GM21390 (cell line): ENCODE results near the gene CITED1.

Experiments used
- ATAC-seq: cut with Tn5 transposase; IDR thresholded peaks from one replicate; pipeline ENCODE4 v1.9.1; 2021; ENCODE audit not compliant: unreplicated experiment

CITED1 gene

GRCh38 chrX:72271091-72271788, 34.5 kb downstream of the CITED1 start:
- no peak for ATAC-seq

- no peak for ATAC-seq
These were observed 35.3 kb downstream of the CITED1 start for GRCh38 chrX:72270316-72270866.

- ATAC-seq = no peak
These were observed 36.0 kb downstream of the CITED1 start for GRCh38 chrX:72269671-72270251.

- no peak for ATAC-seq
These were observed 36.9 kb downstream of the CITED1 start for GRCh38 chrX:72268597-72269365.

DNA sequence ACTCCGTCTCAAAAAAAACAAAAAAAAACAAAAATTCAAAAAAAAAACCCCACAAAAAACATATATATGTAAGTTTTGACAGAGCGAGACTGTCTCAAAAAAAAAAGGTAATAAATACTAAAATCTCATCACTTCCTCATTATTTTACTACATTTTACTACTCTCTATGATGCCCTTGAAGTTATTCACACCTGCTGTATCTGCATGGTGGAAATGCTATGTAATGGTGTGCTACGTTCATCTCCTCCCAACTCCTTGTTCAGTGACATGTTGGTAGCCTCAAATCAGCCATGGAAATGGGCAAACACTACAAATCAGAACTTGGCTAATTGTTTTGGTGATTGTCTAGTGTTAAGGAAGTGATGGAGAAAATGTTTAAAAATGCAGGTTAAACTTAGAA, 40.5 kb downstream of the CITED1 start:
- no peak for ATAC-seq

- no peak for ATAC-seq
These were observed 43.6 kb downstream of the CITED1 start for GRCh38 chrX:72262077-72262476.

DNA sequence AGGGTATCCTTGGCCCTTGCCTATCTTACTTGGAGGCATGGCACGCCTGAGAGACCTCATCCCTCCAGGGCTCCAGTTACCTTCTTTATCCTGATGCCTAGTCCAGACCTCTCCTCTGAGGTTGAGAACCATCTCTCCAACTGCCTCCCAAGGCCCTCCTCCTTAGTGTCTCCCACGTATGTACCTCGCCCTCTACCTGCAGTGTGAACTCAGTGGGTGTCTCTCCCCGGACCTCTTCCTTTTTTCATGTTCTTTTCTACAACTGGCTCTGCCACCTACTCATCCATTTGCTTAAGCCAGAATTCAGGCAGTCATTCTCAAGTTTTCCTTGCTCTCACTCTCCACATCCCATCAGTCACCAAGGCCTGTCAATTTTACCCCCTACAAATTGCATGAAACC, 45.3 kb downstream of the CITED1 start:
- no peak for ATAC-seq

GRCh38 chrX:72258174-72258573, 47.5 kb downstream of the CITED1 start:
- ATAC-seq = no peak

DNA sequence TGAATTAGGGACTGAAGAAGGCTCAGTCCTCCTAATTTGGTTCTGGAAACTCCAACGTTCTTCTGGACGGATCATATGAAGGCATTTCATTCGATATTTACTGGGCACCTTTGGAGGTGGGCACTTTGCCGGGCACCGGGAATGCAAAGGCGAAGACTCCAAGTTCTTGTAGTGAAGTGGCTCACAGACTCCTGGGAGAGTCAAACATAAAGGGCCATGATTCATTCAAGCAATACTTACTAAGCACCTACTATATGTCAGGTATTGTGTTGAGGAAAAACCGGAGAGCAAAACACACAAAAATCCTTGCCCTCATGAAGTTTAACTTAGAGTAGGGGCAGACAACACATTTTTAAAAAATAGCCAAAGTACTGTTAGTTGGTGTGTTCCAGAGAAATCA, 49.9 kb downstream of the CITED1 start:
- ATAC-seq = no peak

DNA sequence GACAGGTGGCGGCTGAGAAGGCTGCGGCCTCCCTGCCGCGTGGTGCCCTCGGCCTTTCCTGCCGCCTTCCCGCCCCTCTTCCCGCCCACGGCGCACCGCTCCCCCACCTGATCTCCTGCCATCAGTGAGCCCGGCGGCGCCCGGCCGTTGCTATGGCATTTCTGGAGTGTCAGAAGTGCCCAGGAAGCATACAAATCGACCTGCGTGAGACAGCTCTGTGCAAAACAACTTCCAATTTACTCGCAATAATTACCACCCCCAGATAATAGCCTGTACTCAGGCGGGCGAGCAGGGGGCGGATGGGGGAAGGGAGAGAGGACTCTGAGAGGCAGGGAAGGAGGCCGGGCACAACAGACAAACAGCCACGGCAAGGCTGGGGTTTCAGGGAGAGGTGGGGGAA, 50.3 kb downstream of the CITED1 start:
- no peak for ATAC-seq

- ATAC-seq = no peak
These were observed 50.9 kb downstream of the CITED1 start for GRCh38 chrX:72254816-72255215.

DNA sequence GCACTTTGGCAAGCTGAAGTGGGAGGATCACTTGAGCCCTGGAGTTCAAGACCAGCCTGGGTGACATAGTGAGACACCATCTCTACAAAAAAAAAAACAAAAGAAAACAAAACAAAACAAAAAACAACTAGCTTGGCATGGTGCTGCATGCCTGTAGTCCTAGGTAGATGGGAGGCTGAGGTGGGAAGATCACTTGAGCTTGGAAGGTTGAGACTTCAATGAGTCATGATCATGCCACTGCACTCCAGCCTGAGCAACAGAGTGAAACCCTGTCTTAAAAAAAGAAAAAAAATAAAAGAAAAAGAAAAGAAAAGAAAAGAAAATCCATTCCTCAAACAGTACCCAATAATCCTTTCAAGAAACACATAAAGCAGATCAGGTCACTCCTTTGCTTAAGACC, 52.0 kb downstream of the CITED1 start:
- ATAC-seq = no peak
